WERI-Rb-1 (cell line): ENCODE measurements around the gene PDAP1.

Experiments
- DNase-seq: peaks from one replicate; pipeline ENCODE4 v3.0.0-alpha.2; 2020
- H3K27ac ChIP-seq: fragments of 250-450 bp; sonication (Bioruptor Pico); 2 replicates; pipeline ENCODE4 v1.5.1; 2020; ENCODE audit warnings: mild to moderate bottlenecking, moderate library complexity
- H3K27me3 ChIP-seq: fragments of 250-450 bp; sonication (Bioruptor Pico); 2 replicates; pipeline ENCODE4 v1.5.1; 2021; ENCODE audit warnings: mild to moderate bottlenecking, low read depth, moderate library complexity; ENCODE audit not compliant: insufficient read depth, severe bottlenecking
- H3K36me3 ChIP-seq: fragments of 250-450 bp; sonication (Bioruptor Pico); 2 replicates; pipeline ENCODE4 v1.5.1; 2020; ENCODE audit warnings: mild to moderate bottlenecking, moderate library complexity
- H3K4me3 ChIP-seq: 2 replicates; pipeline ENCODE4 v1.5.1; 2011; ENCODE audit warnings: low read depth, mild to moderate bottlenecking, control low read depth, low read length
- H3K9me3 ChIP-seq: fragments of 250-450 bp; sonication (Bioruptor Pico); 2 replicates; pipeline ENCODE4 v1.5.1; 2021; ENCODE audit warnings: mild to moderate bottlenecking, moderate library complexity; ENCODE audit not compliant: severe bottlenecking
- CTCF ChIP-seq: IDR thresholded peaks from 2 replicates; pipeline ENCODE4 v1.5.1; 2011; ENCODE audit warnings: low read depth, mild to moderate bottlenecking, control low read depth, inconsistent platforms, low read length

Gene PDAP1

DNA sequence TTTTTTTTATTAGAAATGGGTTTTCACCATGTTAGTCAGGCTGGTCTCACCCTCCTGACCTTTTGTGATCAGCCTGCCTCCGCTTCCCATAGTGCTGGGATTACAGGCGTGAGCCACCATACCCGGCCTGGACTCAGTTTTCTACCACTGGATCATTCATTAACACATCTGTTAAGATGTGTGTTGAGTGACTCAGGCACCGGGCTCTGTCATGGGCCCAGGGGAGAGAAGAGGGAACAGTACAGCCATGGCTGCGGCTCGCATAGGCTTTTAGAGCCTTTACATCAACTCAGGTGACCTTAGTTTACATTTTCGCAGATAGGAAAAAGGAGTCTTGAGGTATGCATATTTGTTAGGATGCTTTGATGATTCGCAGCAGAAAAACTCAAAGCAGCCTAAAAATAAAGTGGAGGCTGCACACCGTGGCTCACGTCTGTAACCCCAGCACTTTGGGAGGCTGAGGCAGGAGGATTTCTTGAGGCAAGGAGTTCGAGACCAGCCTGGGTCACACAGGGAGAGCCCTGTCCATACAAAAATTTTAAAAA lies 36.9 kb downstream of the PDAP1 start:
- no peak overlapping the region for H3K27ac ChIP-seq
- no peak for TF ChIP-seq CTCF

DNA sequence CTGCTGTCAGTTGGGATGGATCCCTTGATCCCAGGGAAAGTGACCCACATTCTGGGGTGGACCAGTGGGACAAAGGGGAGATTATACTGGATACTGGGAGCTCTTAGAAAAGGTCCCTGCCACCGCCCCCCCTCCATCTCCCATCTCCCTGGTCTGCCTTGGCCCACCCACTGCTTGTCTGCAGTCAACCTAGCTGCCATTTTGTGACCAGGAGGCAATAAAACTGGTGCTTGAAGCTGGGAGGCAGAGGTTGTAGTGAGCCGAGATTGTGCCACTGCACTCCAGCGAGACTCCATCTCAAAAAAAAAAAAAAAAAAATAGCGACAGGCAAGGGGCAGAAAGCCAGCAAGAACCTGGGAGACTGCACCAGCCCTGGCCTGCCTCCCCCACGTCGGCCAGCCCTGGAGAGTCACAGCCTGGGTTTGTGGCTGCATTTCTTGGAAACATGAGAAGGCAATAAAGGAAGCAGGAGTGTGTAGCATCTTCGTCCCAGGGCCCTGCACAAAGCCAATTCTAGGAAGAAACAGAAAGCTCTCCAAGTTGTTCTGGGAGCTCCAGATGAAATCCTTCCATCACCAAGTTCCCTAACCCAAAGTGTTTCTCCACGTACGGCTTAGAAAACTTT lies 38.5 kb downstream of the PDAP1 start:
- H3K9me3 ChIP-seq, result no peaks in the 10 kb centered on the region

More for the DNA sequence above, 36.9 kb downstream of the PDAP1 start:
- H3K4me3 ChIP-seq, result no peak overlapping the region
- no peaks in the 10 kb centered on the region for H3K27me3 ChIP-seq
- peaks cover 15% of the 10 kb centered on the region for H3K36me3 ChIP-seq
- no peak for DNase-seq
- no peaks in the 10 kb centered on the region for H3K9me3 ChIP-seq

GRCh38 chr7:99368750-99369389 lies 39.5 kb downstream of the PDAP1 start:
- DNase-seq, result no peak
- Histone ChIP-seq H3K27me3 (no peaks in the 10 kb centered on the region), H3K9me3 (no peaks in the 10 kb centered on the region), H3K27ac (no peak overlapping the region), H3K4me3 (no peak overlapping the region), H3K36me3 (peaks cover 38% of the 10 kb centered on the region)
- TF ChIP-seq CTCF, result no peak

More for the DNA sequence above, 38.5 kb downstream of the PDAP1 start:
- no peak for DNase-seq
- no peak for TF ChIP-seq CTCF
- no peak overlapping the region for H3K27ac ChIP-seq
- no peak overlapping the region for H3K4me3 ChIP-seq
- peaks cover 30% of the 10 kb centered on the region for H3K36me3 ChIP-seq
- no peaks in the 10 kb centered on the region for H3K27me3 ChIP-seq

DNA sequence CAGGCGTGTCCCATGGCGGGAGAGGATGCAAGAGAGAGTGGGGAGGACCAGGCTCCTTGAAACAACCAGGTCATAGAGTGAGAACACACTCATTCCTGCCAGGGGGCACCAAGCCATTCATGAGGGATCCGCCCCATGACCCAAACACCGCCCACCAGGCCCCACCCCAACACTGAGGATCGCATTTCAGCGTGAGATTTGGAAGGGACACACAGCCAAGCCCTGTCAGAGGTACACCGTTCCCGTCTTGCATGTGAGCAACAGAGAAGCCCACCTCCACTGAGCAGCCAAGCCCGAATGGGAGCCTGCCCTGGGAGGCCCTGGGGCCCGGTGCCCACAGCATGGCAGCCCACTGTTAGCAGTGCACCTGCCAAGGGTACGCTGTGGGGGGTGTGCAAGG lies 41.8 kb downstream of the PDAP1 start:
- H3K27ac ChIP-seq, result no peak overlapping the region
- TF ChIP-seq CTCF, result no peak
- no peaks in the 10 kb centered on the region for H3K27me3 ChIP-seq
- DNase-seq, result no peak
- H3K4me3 ChIP-seq, result no peak overlapping the region
- peaks cover 54% of the 10 kb centered on the region for H3K36me3 ChIP-seq
- H3K9me3 ChIP-seq, result no peaks in the 10 kb centered on the region

DNA sequence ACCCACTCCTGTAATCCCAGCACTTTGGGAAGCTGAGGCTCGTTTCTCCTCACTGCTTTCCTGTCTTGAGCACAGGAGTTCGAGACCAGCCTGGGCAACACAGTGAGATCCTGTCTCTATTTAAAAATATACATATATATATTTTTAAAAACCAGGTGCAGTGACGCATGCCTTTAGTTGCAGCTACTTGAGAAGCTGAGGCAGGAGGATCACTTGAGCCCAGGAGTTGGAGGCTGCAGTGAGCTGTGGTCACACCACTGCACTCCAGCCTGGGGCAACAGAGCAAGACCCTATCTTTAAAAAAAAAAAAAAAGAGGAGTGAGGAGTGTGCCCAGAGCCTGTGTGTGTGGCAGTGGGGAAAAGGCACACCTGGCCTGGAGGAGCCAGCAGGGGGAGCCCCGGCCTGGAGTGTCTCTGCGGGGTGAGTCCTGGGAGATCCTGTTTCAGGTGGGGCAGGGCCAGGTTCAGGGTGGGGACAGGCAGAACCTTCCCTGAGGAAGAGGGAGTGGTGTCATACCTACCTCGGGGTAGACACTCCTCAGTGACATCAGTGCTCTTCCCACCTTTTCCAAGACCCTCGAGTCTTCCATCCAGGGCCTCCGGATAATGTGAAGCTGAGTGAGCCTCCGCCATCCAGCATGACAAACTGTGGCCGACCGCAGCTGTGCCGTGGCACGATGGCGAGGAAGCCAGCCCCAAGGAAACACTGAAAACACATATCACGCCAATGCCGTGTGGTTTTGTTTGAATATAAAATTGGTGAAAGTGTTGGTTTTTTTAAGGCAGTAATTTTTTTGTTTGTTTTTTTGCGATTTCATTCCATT lies 42.9 kb downstream of the PDAP1 start:
- Histone ChIP-seq H3K27me3 (no peaks in the 10 kb centered on the region), H3K36me3 (peaks cover 59% of the 10 kb centered on the region), H3K4me3 (no peak overlapping the region), H3K9me3 (no peaks in the 10 kb centered on the region), H3K27ac (no peak overlapping the region)
- DNase-seq, result peak; percentile 57
- peak; percentile 77 for TF ChIP-seq CTCF
